RWPE2 (cell line): ENCODE results near the gene STK24.
"Not testable (repeated sequence)": the region's sequence is repeated elsewhere in the genome, so short reads cannot be mapped to it uniquely, and the experiment has no call there.

Experiments
- ATAC-seq: fragments of 200-7000 bp; cut with Tn5 transposase; 3 replicates; pipeline ENCODE4 v1.9.1; 2021; ENCODE audit warnings: low read depth
- DNase-seq: peaks from one replicate; pipeline ENCODE4 v3.0.0-alpha.2; 2020; ENCODE audit warnings: low spot score
- H3K27ac ChIP-seq: fragments of 450-650 bp; 2 replicates; pipeline ENCODE4 v1.5.1; 2017; ENCODE audit warnings: mild to moderate bottlenecking; ENCODE audit not compliant: poor library complexity, severe bottlenecking
- H3K27me3 ChIP-seq: fragments of 250-450 bp; sonication (Bioruptor Pico); 2 replicates; pipeline ENCODE4 v1.5.1; 2021; ENCODE audit warnings: mild to moderate bottlenecking, moderate library complexity; ENCODE audit not compliant: insufficient read depth, poor library complexity, severe bottlenecking
- H3K36me3 ChIP-seq: fragments of 250-450 bp; sonication (Bioruptor Pico); 2 replicates; pipeline ENCODE4 v1.5.1; 2020; ENCODE audit warnings: low read depth, mild to moderate bottlenecking, moderate library complexity
- H3K4me1 ChIP-seq: fragments of 250-450 bp; sonication (Bioruptor Pico); 2 replicates; pipeline ENCODE4 v1.5.1; 2021; ENCODE audit warnings: mild to moderate bottlenecking, moderate library complexity; ENCODE audit not compliant: insufficient read depth, poor library complexity, severe bottlenecking
- H3K4me3 ChIP-seq: fragments of 250-450 bp; sonication (Bioruptor Pico); 2 replicates; pipeline ENCODE4 v1.5.1; 2021; ENCODE audit warnings: mild to moderate bottlenecking, moderate library complexity; ENCODE audit not compliant: severe bottlenecking
- H3K9me3 ChIP-seq: fragments of 250-450 bp; sonication (Bioruptor Pico); 2 replicates; pipeline ENCODE4 v1.5.1; 2021; ENCODE audit warnings: mild to moderate bottlenecking, moderate library complexity; ENCODE audit not compliant: severe bottlenecking
- CTCF ChIP-seq: fragments of 450-650 bp; IDR thresholded peaks from one replicate; pipeline ENCODE4 v1.5.1; 2017; ENCODE audit warnings: mild to moderate bottlenecking, moderate library complexity; ENCODE audit not compliant: poor library complexity, severe bottlenecking

Gene STK24

GRCh38 chr13:98576963-98577835, at the start of gene STK24:
STK24 (minus strand) TSS chr13:98577107; CDS start chr13:98576786, 321 bp downstream.
- H3K4me1 ChIP-seq: peaks cover 33% of the 10 kb centered on the region
- peaks cover 11% of the 10 kb centered on the region for H3K36me3 ChIP-seq
- TF ChIP-seq CTCF: no peak
- peak within 1 kb of the TSS; percentile 92 for H3K27ac ChIP-seq
- H3K4me3 ChIP-seq: peak within 1 kb of the TSS; percentile 66
- H3K27me3 ChIP-seq: no peaks in the 10 kb centered on the region
- ATAC-seq: peak; percentile 53
- no peak for DNase-seq
- H3K9me3 ChIP-seq: no peaks in the 10 kb centered on the region

GRCh38 chr13:98626298-98626935, 49.5 kb upstream of the STK24 start:
- Histone ChIP-seq H3K36me3 (no peaks in the 10 kb centered on the region), H3K27me3 (no peaks in the 10 kb centered on the region), H3K9me3 (no peaks in the 10 kb centered on the region), H3K27ac (no peak overlapping the region), H3K4me1 (no peaks in the 10 kb centered on the region), H3K4me3 (no peak overlapping the region)
- DNase-seq (no peak), ATAC-seq (no peak)
- TF ChIP-seq CTCF: no peak

GRCh38 chr13:98624589-98624988, 47.7 kb upstream of the STK24 start:
- not testable (repeated sequence) for H3K27me3 ChIP-seq, H3K4me3 ChIP-seq, H3K4me1 ChIP-seq, DNase-seq, H3K27ac ChIP-seq, H3K9me3 ChIP-seq, ATAC-seq, H3K36me3 ChIP-seq

GRCh38 chr13:98622931-98623331, 46.0 kb upstream of the STK24 start:
- no peak for TF ChIP-seq CTCF
- ATAC-seq (no peak), DNase-seq (no peak)
- Histone ChIP-seq H3K36me3 (no peaks in the 10 kb centered on the region), H3K4me1 (no peaks in the 10 kb centered on the region), H3K4me3 (no peak overlapping the region), H3K9me3 (no peaks in the 10 kb centered on the region), H3K27ac (no peak overlapping the region), H3K27me3 (no peaks in the 10 kb centered on the region)

- Histone ChIP-seq H3K4me3 (no peak overlapping the region), H3K36me3 (no peaks in the 10 kb centered on the region), H3K4me1 (no peaks in the 10 kb centered on the region), H3K27me3 (no peaks in the 10 kb centered on the region), H3K9me3 (no peaks in the 10 kb centered on the region), H3K27ac (no peak overlapping the region)
- DNase-seq (no peak), ATAC-seq (no peak)
- no peak for TF ChIP-seq CTCF
Observed at GRCh38 chr13:98619556-98619955, 42.6 kb upstream of the STK24 start.

- not testable (repeated sequence) for H3K9me3 ChIP-seq, H3K27ac ChIP-seq, H3K36me3 ChIP-seq, H3K4me1 ChIP-seq, H3K4me3 ChIP-seq, H3K27me3 ChIP-seq, ATAC-seq, DNase-seq
Observed at GRCh38 chr13:98615595-98615994, 38.7 kb upstream of the STK24 start.
